Peyer's patch (tissue), 4 donors: Measurements from ENCODE around the gene MLLT10.
"Not testable (repeated sequence)": the region's sequence is repeated elsewhere in the genome, so short reads cannot be mapped to it uniquely, and the experiment has no call there.

Experiments
- POLR2A ChIP-seq, 2 donors: fragments of 450-650 bp; IDR thresholded peaks; one replicate each; pipeline ENCODE4 v1.5.1; 2017; ENCODE audit warnings: antibody characterized with exemption in 2 of 2, mild to moderate bottlenecking in 2 of 2, moderate library complexity in 2 of 2
- TF ChIP-seq, protein P1 (sequence below), 6 experiments: fragments of 450-650 bp in 4 of 6; fragments of 200-600 bp in 2 of 6; sonication (generic) in 1 of 6; IDR thresholded peaks; one replicate each; pipeline ENCODE4 v1.5.1; 2017 to 2019; ENCODE audit warnings: antibody characterized with exemption in 6 of 6, mild to moderate bottlenecking in 3 of 6, moderate library complexity in 1 of 6

GRCh38 chr10:21558984-21559383 lies 25.0 kb downstream of the MLLT10 start:
- TF ChIP-seq, protein P1, sequence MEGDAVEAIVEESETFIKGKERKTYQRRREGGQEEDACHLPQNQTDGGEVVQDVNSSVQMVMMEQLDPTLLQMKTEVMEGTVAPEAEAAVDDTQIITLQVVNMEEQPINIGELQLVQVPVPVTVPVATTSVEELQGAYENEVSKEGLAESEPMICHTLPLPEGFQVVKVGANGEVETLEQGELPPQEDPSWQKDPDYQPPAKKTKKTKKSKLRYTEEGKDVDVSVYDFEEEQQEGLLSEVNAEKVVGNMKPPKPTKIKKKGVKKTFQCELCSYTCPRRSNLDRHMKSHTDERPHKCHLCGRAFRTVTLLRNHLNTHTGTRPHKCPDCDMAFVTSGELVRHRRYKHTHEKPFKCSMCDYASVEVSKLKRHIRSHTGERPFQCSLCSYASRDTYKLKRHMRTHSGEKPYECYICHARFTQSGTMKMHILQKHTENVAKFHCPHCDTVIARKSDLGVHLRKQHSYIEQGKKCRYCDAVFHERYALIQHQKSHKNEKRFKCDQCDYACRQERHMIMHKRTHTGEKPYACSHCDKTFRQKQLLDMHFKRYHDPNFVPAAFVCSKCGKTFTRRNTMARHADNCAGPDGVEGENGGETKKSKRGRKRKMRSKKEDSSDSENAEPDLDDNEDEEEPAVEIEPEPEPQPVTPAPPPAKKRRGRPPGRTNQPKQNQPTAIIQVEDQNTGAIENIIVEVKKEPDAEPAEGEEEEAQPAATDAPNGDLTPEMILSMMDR (IDR thresholded peaks at IDR 0.05), result not testable (repeated sequence)
- TF ChIP-seq POLR2A (IDR thresholded peaks at IDR 0.05), result not testable (repeated sequence)
